BLaER1 treated with 17β-estradiol and CSF1 and Interleukin-3, amounts not matched to agents 10 nM and 100 nM (cell line): Measurements from ENCODE around the gene SNX27.
"Not testable (repeated sequence)": the region's sequence is repeated elsewhere in the genome, so short reads cannot be mapped to it uniquely, and the experiment has no call there.

ENCODE experiments used
- H3K27ac ChIP-seq, 11 experiments: shearing (Covaris generic); formaldehyde crosslinking; 2 replicates each; pipeline ENCODE4 v1.8.1; 2022
- H3K27me3 ChIP-seq, 11 experiments: shearing (Covaris generic); formaldehyde crosslinking; 2 replicates each; pipeline ENCODE4 v1.8.1; 2022
- H3K36me3 ChIP-seq, 11 experiments: shearing (Covaris generic); formaldehyde crosslinking; 2 replicates each; pipeline ENCODE4 v1.8.1; 2022
- H3K4me1 ChIP-seq, 10 experiments: shearing (Covaris generic); formaldehyde crosslinking; 2 replicates each; pipeline ENCODE4 v1.8.1; 2022
- H3K4me2 ChIP-seq, 11 experiments: shearing (Covaris generic); formaldehyde crosslinking; 2 replicates each; pipeline ENCODE4 v1.8.1; 2022
- H3K4me3 ChIP-seq, 10 experiments: shearing (Covaris generic); formaldehyde crosslinking; 2 replicates each; pipeline ENCODE4 v1.8.1; 2022
- H3K9ac ChIP-seq, 11 experiments: shearing (Covaris generic); formaldehyde crosslinking; 2 replicates each; pipeline ENCODE4 v1.8.1; 2022
- H3K9me3 ChIP-seq, 11 experiments: shearing (Covaris generic); formaldehyde crosslinking; replicated peaks in 1 of 11; 2 replicates each; pipeline ENCODE4 v1.8.1; 2022
- H4K20me1 ChIP-seq, 11 experiments: shearing (Covaris generic); formaldehyde crosslinking; 2 replicates each; pipeline ENCODE4 v1.8.1; 2022
- Cebpa-rat ChIP-seq, 11 experiments: shearing (Covaris generic); IDR thresholded peaks; 2 replicates each; pipeline ENCODE4 v1.8.1; 2022

SNX27 gene

DNA sequence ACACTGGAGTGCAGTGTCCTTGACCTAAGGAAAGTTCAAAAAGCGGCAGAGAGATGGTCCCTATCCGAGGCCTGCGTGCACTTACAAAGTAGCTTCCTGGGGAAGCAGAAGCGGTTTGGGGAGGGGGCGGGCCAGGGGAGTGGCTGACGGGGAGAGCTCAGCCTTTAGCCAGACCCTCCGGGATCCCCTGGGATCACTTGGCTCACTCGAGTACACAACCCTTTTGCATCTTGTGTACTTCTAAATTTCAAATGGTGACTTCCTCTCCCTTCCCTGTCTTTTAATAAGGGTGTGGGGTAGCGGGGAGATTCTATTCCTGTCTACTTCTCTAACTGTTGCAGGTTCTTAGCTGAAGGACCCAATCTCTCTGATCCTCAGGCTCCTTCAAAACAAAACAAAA, 18.1 kb upstream of the SNX27 start:
- no peak for TF ChIP-seq Cebpa-rat (IDR thresholded peaks at IDR 0.05)
- H4K20me1 ChIP-seq = no peaks in the 10 kb centered on the region
- H3K4me2 ChIP-seq = peak overlapping the region; percentile 65 to 87 (median 79)
- H3K9me3 ChIP-seq = peaks cover 6 to 15% (median 9%) of the 10 kb centered on the region in 11 experiments; a peak in 17 of 22 replicates
- no peaks in the 10 kb centered on the region for H3K36me3 ChIP-seq
- H3K9ac ChIP-seq = peak overlapping the region in 10 of 11 experiments; percentile 17 to 63 (median 48); a peak in 17 of 22 replicates
- H3K4me3 ChIP-seq = peak overlapping the region; percentile 8 to 62 (median 46); a peak in 17 of 20 replicates
- peak overlapping the region in 9 of 11 experiments; percentile 3 to 61 (median 47); a peak in 16 of 22 replicates for H3K27ac ChIP-seq
- H3K27me3 ChIP-seq = no peaks in the 10 kb centered on the region
- peaks cover 12 to 29% (median 22%) of the 10 kb centered on the region in 10 experiments for H3K4me1 ChIP-seq

DNA sequence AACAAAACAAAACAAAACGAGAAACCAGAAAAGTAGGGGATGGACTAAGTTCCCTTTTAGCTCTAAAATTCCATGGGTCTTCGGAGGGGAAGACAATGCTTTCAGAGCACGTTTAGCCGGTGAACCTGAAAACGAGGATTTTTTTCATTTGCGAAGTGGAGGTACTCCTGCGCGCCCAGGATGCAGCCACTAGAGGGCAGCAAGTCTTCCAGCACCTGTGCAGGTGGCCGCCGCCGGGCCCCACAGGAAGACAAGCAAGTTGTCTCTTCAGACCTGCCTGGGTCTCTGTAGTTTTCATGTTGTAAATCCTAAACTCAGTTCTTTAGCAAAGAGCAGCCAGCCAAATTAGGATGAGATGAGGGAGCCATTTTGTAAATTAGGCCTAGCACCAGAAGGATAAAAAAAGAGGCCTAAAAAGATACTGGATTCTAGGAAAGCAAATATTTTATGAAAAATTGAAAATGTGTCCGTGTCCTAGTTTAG, 17.7 kb upstream of the SNX27 start:
- peaks cover 12 to 29% (median 22%) of the 10 kb centered on the region in 10 experiments for H3K4me1 ChIP-seq
- H3K4me2 ChIP-seq = peak overlapping the region; percentile 65 to 87 (median 79)
- TF ChIP-seq Cebpa-rat (IDR thresholded peaks at IDR 0.05) = no peak
- no peaks in the 10 kb centered on the region for H4K20me1 ChIP-seq
- peak overlapping the region; percentile 8 to 62 (median 46); a peak in 17 of 20 replicates for H3K4me3 ChIP-seq
- H3K27ac ChIP-seq = peak overlapping the region in 8 of 11 experiments; percentile 3 to 61 (median 50); a peak in 14 of 22 replicates
- H3K27me3 ChIP-seq = no peaks in the 10 kb centered on the region
- peaks cover 6 to 15% (median 9%) of the 10 kb centered on the region in 11 experiments; a peak in 17 of 22 replicates for H3K9me3 ChIP-seq
- no peaks in the 10 kb centered on the region for H3K36me3 ChIP-seq
- H3K9ac ChIP-seq = peak overlapping the region in 9 of 11 experiments; percentile 17 to 63 (median 51); a peak in 17 of 22 replicates

DNA sequence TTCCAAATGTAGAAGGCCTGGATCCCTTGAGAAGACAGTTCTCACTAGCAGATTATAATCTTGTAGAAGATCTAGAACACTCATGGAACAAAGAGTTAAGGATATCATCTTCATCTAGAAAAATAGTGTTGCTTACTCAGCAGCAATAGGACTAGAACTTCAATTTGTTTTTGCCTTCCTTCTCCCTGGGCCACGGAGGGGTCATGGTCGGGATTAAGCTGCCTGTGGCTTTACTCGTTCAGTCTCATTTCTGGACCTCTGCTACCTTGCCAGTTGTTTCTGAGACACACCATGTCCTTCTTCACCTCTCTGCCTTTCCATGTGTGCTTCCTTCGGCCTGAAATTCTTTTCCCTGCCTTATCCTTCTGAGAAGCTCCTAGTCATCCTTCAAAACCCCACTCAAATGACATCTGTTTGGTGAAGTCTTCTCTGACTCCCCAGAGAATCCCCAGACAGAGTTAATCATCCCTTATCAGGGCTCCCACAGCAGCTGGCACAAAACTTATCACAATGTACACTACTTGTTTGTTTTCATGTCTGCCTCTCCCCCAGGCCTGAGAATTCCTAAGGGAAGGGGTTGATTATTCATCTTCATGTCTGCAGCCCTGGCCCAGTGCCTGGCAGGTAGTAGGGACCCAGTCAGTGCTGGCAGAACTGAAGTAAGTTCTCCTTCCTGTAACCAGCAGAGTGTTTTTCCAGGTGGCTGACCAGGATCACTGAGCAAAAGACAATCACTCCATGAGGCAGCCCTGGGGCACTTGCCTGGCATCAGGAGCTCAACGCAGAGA, 15.5 kb upstream of the SNX27 start:
- Histone ChIP-seq H3K36me3 (no peaks in the 10 kb centered on the region), H3K9ac (no peak overlapping the region), H3K9me3 (peaks cover 0 to 4% (median 1%) of the 10 kb centered on the region in 11 experiments; a peak in 11 of 22 replicates), H3K27me3 (no peaks in the 10 kb centered on the region), H3K4me3 (no peak overlapping the region), H3K27ac (no peak overlapping the region), H3K4me2 (0 out of 22 replicates have a peak overlapping the region, but pooled peaks of 1 of the 11 experiments have one; percentile 10), H4K20me1 (no peaks in the 10 kb centered on the region), H3K4me1 (peaks cover 12 to 29% (median 22%) of the 10 kb centered on the region in 10 experiments)
- TF ChIP-seq Cebpa-rat (IDR thresholded peaks at IDR 0.05) = no peak

DNA sequence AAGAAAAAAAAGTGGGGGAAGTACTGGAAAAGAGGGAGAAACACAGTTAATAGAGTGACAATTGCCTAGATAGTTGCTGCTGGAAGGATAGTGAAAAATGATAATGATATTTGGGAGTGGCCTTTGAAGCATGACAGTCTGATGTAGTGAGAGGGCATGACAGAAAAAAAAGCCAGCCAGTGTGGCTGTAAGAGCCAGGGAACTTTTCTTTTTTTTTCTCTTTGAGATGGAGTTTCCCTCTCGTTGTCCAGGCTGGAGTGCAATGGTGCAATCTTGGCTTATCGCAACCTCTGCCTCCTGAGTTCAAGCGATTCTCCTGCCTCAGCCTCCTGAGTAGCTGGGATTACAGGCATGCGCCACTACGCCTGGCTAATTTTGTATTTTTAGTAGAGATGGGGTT, 9.3 kb upstream of the SNX27 start:
- H3K4me2 ChIP-seq, H3K36me3 ChIP-seq, H3K4me3 ChIP-seq, H3K27me3 ChIP-seq, H4K20me1 ChIP-seq, H3K9ac ChIP-seq, H3K9me3 ChIP-seq, H3K27ac ChIP-seq: not testable (repeated sequence)
- peaks cover 0 to 11% (median 0%) of the 10 kb centered on the region in 10 experiments; a peak in 3 of 20 replicates for H3K4me1 ChIP-seq

DNA sequence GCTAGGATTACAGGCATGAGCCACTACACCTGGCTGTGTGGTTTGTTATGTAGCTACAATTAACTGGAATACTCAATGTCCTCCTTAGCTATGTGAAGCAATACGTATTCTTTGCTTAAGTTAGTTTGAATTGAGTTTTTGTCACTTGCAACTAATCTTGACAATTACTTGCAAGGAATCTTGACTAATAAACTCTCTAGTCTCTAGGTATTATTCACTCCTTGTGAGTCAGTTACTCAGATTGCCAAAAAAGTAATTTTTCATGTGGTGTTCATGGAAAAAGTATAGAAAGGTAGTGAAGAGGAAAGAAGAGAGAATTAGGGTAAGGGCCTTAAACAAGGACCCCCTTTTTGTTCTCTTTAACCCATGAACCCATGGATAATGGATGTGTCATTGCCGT, 7.6 kb upstream of the SNX27 start:
- TF ChIP-seq Cebpa-rat (IDR thresholded peaks at IDR 0.05) = no peak
- Histone ChIP-seq H3K36me3 (no peaks in the 10 kb centered on the region), H3K4me1 (peaks cover 0 to 27% (median 2%) of the 10 kb centered on the region in 10 experiments; a peak in 8 of 20 replicates), H4K20me1 (no peaks in the 10 kb centered on the region), H3K27me3 (no peaks in the 10 kb centered on the region), H3K4me3 (no peak overlapping the region), H3K9me3 (0 out of 22 replicates have a peak, but pooled peaks cover 0 to 5% (median 0%) of the 10 kb centered on the region in 11 experiments), H3K4me2 (no peak overlapping the region), H3K27ac (no peak overlapping the region), H3K9ac (no peak overlapping the region)

DNA sequence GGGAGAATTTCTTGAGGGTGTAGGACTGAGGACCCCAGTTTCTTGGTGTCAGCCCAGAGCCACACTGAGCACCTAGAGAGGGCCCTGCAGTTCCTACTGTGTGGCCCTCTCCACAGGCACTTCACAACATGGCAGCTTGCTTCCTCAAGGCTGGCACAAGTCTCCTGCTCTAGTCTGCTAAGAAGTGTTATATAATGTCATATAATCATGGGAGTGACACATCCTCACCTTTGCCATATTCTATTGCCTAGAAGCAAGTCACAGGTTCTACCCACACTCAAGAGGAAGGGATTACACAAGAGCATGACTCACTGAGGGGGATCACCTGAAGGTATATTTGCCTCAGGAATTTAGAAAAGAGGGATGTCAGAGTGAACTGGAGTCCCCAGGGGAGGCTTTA, 5.5 kb upstream of the SNX27 start:
- Histone ChIP-seq H3K4me1 (peaks cover 0 to 48% (median 9%) of the 10 kb centered on the region in 10 experiments; a peak in 17 of 20 replicates), H3K27me3 (no peaks in the 10 kb centered on the region), H3K4me3 (no peak overlapping the region), H3K9me3 (0 out of 22 replicates have a peak, but pooled peaks cover 0 to 5% (median 0%) of the 10 kb centered on the region in 11 experiments), H3K9ac (no peak overlapping the region), H4K20me1 (no peaks in the 10 kb centered on the region), H3K27ac (no peak overlapping the region), H3K36me3 (no peaks in the 10 kb centered on the region), H3K4me2 (peak overlapping the region in 1 of 11 experiments; percentile 20; a peak in 4 of 22 replicates)
- TF ChIP-seq Cebpa-rat (IDR thresholded peaks at IDR 0.05) = no peak

DNA sequence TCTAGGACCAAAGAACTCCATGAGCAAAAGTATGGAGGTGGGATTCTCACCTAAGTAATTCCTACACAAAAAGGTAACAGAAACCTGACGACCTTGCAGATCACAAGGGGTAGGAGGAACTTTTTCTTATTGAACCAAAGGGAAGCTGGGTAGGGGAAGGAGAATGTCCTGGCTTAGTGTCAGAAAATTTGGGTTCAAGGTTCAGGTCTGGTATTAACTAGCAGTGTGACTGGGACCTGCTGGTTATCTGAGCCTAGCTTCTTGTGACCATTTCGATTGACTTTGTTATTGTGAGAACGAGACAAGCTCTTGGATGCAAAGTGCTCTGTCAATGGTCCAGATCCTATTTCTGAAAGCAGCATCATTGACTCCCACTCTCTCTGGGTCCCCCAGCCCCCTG, 5.0 kb upstream of the SNX27 start:
- H3K9ac ChIP-seq = no peak overlapping the region
- TF ChIP-seq Cebpa-rat (IDR thresholded peaks at IDR 0.05) = no peak
- no peaks in the 10 kb centered on the region for H4K20me1 ChIP-seq
- peak overlapping the region in 1 of 11 experiments; percentile 20; a peak in 4 of 22 replicates for H3K4me2 ChIP-seq
- H3K4me3 ChIP-seq = no peak overlapping the region
- H3K36me3 ChIP-seq = no peaks in the 10 kb centered on the region
- H3K9me3 ChIP-seq = 0 out of 22 replicates have a peak, but pooled peaks cover 0 to 1% (median 0%) of the 10 kb centered on the region in 11 experiments
- no peaks in the 10 kb centered on the region for H3K27me3 ChIP-seq
- H3K4me1 ChIP-seq = peaks cover 0 to 48% (median 13%) of the 10 kb centered on the region in 10 experiments; a peak in 17 of 20 replicates
- no peak overlapping the region for H3K27ac ChIP-seq

DNA sequence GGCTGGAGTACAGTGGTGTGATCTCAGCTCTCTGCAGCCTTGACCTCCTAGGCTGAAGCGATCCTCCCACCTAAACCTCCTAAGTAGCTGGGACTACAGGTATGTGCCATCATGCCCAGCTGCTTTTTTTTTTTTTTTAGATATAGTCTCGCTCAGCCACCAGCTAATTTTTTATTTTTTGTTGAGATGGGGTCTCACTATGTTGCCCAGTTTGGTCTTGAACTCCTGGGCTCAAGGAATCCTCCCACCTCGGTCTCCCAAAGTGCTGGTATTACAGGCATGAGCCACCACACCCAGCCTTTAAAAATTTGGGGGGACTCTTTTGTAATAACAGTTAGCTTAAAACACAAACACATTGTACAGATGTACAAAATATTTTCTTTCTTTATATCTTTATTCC, 1.7 kb upstream of the SNX27 start:
- Histone ChIP-seq H3K27me3 (no peaks in the 10 kb centered on the region), H4K20me1 (peaks cover 0 to 20% (median 14%) of the 10 kb centered on the region in 11 experiments; a peak in 12 of 22 replicates), H3K9ac (no peak overlapping the region), H3K36me3 (peaks cover 0 to 15% (median 5%) of the 10 kb centered on the region in 11 experiments; a peak in 6 of 22 replicates), H3K4me1 (peaks cover 22 to 71% (median 35%) of the 10 kb centered on the region in 10 experiments), H3K4me2 (peak overlapping the region in 2 of 11 experiments; percentile 84 to 96; a peak in 1 of 22 replicates), H3K9me3 (no peaks in the 10 kb centered on the region), H3K27ac (peak overlapping the region in 6 of 11 experiments; percentile 96 to 99 (median 98); a peak in 10 of 22 replicates), H3K4me3 (no peak overlapping the region)
- no peak for TF ChIP-seq Cebpa-rat (IDR thresholded peaks at IDR 0.05)
